HL-60 (cell line): ENCODE results near the gene TXLNA.

Experiments used
- DNase-seq, 2 experiments: peaks; one replicate each; pipeline ENCODE4 v3.0.0-alpha.2; 2010 to 2020; ENCODE audit warnings: low read depth in 1 of 2, low spot score in 1 of 2
- H3K27ac ChIP-seq: fragments of 250-450 bp; sonication (Bioruptor Pico); replicated peaks from 2 replicates; pipeline ENCODE4 v1.5.1; 2020; ENCODE audit warnings: mild to moderate bottlenecking, moderate library complexity
- H3K27me3 ChIP-seq: fragments of 250-450 bp; sonication (Bioruptor Pico); 2 replicates; pipeline ENCODE4 v1.5.1; 2021; ENCODE audit warnings: mild to moderate bottlenecking, moderate library complexity; ENCODE audit not compliant: insufficient read depth, poor library complexity, severe bottlenecking
- H3K4me3 ChIP-seq: replicated peaks from 2 replicates; pipeline ENCODE4 v1.5.1; 2011; ENCODE audit warnings: mild to moderate bottlenecking, control low read depth, low read length; ENCODE audit not compliant: insufficient read depth
- CTCF ChIP-seq: IDR thresholded peaks from one replicate; pipeline ENCODE4 v1.5.1; 2011; ENCODE audit warnings: low read length, control low read depth, inconsistent platforms; ENCODE audit not compliant: insufficient read depth
- GABPA ChIP-seq: IDR thresholded peaks from 2 replicates; pipeline ENCODE4 v1.6.1; 2012; ENCODE audit warnings: low read depth
- POLR2AphosphoS5 ChIP-seq: IDR thresholded peaks from 2 replicates; pipeline ENCODE4 v1.6.1; 2012; ENCODE audit warnings: low read depth
- SPI1 ChIP-seq: IDR thresholded peaks from 2 replicates; pipeline ENCODE4 v1.6.1; 2012; ENCODE audit warnings: low read depth, mild to moderate bottlenecking, borderline replicate concordance
- TF ChIP-seq, protein P1 (sequence below): IDR thresholded peaks from 2 replicates; pipeline ENCODE4 v1.6.1; 2012; ENCODE audit warnings: low read depth; ENCODE audit not compliant: insufficient replicate concordance

The TXLNA gene

GRCh38 chr1:32215629-32216480, 36.4 kb downstream of the TXLNA start:
- DNase-seq = peak in 1 of 2 experiments; percentile 65
- no peak overlapping the region; the same call in 1 of the 2 replicates for H3K27ac ChIP-seq

DNA sequence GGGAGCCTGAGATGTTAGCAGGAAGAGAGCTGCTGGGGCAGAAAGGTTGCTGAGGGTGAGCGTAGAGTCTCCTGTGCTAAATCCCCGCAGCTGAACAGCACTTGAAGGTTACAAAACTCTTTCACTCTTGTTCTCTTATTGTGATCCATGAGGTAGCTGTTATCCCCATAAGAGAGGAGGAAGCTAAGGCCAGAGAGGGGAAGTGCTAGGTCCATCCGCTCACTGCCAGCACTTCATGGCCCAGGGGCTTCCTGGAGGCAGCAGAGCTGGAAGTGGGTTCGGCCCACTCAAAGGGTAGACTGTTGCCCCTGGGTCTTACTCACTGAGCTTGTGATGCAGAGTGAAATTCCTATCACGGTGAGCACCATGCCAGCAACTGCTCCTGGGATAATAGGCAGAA, 37.1 kb downstream of the TXLNA start:
- H3K27ac ChIP-seq = no peak overlapping the region; the same call in 1 of the 2 replicates

More at GRCh38 chr1:32215629-32216480, 36.4 kb downstream of the TXLNA start:
- Histone ChIP-seq H3K27me3 (no peaks in the 10 kb centered on the region), H3K4me3 (no peak overlapping the region)
- TF ChIP-seq POLR2AphosphoS5 (no peak), SPI1 (no peak), GABPA (no peak), CTCF (peak; percentile 91)

GRCh38 chr1:32219022-32219421, 39.5 kb downstream of the TXLNA start:
- Histone ChIP-seq H3K27ac (no peak overlapping the region), H3K27me3 (no peaks in the 10 kb centered on the region), H3K4me3 (no peak overlapping the region)
- TF ChIP-seq POLR2AphosphoS5 (no peak), CTCF (no peak), SPI1 (no peak), GABPA (no peak)
- TF ChIP-seq, protein P1, sequence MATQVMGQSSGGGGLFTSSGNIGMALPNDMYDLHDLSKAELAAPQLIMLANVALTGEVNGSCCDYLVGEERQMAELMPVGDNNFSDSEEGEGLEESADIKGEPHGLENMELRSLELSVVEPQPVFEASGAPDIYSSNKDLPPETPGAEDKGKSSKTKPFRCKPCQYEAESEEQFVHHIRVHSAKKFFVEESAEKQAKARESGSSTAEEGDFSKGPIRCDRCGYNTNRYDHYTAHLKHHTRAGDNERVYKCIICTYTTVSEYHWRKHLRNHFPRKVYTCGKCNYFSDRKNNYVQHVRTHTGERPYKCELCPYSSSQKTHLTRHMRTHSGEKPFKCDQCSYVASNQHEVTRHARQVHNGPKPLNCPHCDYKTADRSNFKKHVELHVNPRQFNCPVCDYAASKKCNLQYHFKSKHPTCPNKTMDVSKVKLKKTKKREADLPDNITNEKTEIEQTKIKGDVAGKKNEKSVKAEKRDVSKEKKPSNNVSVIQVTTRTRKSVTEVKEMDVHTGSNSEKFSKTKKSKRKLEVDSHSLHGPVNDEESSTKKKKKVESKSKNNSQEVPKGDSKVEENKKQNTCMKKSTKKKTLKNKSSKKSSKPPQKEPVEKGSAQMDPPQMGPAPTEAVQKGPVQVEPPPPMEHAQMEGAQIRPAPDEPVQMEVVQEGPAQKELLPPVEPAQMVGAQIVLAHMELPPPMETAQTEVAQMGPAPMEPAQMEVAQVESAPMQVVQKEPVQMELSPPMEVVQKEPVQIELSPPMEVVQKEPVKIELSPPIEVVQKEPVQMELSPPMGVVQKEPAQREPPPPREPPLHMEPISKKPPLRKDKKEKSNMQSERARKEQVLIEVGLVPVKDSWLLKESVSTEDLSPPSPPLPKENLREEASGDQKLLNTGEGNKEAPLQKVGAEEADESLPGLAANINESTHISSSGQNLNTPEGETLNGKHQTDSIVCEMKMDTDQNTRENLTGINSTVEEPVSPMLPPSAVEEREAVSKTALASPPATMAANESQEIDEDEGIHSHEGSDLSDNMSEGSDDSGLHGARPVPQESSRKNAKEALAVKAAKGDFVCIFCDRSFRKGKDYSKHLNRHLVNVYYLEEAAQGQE = no peak
- no peak for DNase-seq

More for the DNA sequence above, 37.1 kb downstream of the TXLNA start:
- peak in 1 of 2 experiments; percentile 44 for DNase-seq
- Histone ChIP-seq H3K4me3 (no peak overlapping the region), H3K27me3 (no peaks in the 10 kb centered on the region)
- TF ChIP-seq SPI1 (peak; percentile 76; the same call in 1 of the 2 replicates), POLR2AphosphoS5 (no peak)

DNA sequence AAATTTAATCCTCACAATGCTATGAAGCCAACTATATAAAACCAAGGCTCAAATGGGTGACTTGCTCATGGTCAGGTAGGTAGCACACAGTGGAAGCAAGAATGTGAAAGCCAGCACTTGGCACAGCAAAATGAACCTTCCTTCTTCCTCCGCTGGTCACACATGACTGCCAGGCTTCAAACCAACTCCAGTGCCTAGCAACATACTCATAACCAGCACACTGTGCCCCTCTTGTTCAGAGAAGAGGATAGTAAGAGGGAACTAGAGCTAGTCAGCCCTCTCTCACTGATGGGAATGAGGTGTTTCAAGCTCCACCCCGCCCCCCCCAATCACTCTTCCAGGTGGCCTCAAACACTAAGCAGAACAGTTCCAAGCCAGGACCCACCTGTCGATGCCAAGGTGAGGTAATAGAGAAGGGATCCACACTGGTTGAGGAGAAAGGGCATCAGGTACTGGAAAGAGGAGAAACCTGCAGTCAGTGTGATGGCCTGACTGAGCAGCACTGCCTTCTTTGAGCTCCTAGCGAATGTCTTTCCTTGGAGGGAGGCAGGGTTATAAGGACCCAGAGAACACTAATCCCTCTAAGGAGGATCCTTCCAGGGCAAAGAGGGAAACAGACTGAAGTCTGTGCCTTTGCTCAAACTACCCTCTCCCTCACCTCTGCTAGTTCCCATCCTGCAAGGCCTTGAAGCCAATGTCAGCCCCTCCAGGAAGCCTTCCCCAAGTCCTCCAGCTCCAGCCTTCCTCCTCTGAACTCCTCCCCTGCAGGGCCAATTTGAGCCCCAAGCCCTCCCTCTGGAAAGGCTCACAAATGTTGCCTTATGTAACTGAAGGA, 41.5 kb downstream of the TXLNA start:
- Histone ChIP-seq H3K4me3 (no peak overlapping the region; the same call in 1 of the 2 replicates), H3K27ac (no peak overlapping the region), H3K27me3 (no peaks in the 10 kb centered on the region)
- DNase-seq = no peak
- TF ChIP-seq GABPA = no peak
- no peak for TF ChIP-seq SPI1
- TF ChIP-seq CTCF = no peak
- TF ChIP-seq, protein P1 = no peak
- TF ChIP-seq POLR2AphosphoS5 = no peak
